HT-29 (cell line): ENCODE data around the gene STARD7. TPM values are rescaled to one million over a fixed set of nuclear protein-coding genes. Genes with fewer than 3 reads are reported as not detected.
"Not testable (repeated sequence)": the region's sequence is repeated elsewhere in the genome, so short reads cannot be mapped to it uniquely, and the experiment has no call there.

Experiments
- DNase-seq: peaks from one replicate; pipeline ENCODE4 v3.0.0-alpha.2; 2015; ENCODE audit warnings: low spot score
- total RNA-seq: library from RNA; depleted of rRNA; stranded (reverse); fragments of >200 nt; shearing (Covaris generic); gene quantifications from 2 replicates; pipeline ENCODE4 v1.2.3, GENCODE V29; 2014; rRNA removed

Gene STARD7, protein sequence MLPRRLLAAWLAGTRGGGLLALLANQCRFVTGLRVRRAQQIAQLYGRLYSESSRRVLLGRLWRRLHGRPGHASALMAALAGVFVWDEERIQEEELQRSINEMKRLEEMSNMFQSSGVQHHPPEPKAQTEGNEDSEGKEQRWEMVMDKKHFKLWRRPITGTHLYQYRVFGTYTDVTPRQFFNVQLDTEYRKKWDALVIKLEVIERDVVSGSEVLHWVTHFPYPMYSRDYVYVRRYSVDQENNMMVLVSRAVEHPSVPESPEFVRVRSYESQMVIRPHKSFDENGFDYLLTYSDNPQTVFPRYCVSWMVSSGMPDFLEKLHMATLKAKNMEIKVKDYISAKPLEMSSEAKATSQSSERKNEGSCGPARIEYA
- total RNA-seq = 133 and 166 TPM in 2 replicates

DNA sequence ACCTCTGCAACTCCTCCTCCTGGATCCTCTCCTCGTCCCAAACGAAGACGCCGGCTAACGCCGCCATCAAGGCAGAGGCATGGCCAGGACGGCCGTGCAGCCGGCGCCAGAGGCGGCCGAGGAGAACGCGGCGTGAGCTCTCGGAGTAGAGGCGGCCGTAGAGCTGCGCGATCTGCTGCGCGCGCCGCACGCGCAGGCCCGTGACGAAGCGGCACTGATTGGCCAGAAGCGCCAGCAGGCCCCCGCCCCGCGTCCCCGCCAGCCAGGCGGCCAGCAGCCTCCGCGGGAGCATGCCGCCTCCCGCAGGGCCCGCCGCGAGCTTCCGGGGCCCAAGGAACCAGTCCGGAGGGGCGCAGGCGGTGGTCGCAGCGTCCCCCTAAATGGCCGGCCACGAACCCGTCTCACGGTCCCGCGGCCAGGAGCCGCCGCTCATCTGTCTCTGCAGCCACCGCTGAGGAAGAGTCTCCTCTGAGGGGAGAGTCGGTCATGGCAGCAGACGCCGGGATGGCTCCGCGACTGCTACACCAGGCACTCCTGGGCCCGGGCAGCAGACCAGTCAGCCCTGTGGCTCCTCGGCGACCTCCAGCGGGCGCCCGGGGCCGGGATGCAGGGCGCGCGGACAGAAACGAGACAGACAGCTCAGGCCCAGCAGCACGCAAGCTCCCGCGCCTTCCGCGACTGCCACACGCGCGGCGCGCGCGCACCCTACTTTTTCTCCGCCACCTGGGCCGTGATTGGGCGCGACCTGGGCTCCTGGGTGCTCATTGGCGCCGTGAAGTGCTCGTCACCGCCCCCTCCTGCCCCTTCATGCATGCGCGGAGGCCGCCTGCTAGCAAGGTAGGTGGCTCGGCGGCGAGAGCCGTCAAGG is at the start of gene STARD7:
TSS of gene STARD7 (minus strand) at position 685 of the 868 bp plus-strand sequence. CDS start at position 292, 393 bp downstream.
- peak; percentile 97 for DNase-seq

DNA sequence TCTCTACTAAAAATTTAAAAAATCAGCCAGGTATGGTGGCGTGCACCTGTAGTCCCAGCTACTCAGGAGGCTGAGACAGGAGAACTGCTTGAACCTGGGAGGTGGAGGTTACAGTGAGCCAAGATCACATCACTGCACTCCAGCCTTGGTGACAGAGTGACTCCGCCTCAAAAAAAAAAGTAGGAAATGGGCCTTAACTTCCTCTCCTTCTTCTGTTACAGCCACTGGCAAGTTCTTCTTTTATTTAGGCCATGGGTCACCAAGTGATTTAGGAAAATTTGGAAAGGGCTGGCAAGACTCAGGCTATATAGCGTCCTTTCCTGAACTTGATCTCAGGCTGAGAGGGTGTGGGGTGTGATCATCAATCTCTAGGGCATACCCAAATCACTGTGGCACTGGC is 49.1 kb upstream of the STARD7 start:
- not testable (repeated sequence) for DNase-seq

DNA sequence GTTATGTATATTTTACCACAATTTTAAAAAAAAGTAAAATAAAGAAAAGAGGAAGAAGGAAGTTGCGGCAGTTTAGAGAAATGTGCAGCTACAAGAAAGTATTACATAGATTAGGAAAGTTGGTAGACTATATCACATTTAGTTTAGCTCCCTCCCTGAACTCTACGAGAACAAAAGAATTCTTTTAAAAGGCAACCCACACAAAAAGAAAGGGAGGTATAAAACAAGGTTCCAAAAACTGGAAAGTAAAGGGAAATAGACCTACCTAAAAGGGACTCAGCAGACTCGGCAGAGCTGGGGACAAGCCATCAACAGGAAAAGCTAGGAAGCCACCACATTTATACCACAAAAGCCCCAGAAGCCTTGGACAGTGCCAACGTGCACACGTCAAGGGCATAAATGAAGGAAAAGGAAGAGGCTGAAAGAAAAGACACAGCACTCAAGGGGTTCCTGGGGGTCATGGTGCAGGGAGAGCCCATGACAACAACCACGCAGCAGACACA is 48.0 kb upstream of the STARD7 start:
- no peak for DNase-seq

DNA sequence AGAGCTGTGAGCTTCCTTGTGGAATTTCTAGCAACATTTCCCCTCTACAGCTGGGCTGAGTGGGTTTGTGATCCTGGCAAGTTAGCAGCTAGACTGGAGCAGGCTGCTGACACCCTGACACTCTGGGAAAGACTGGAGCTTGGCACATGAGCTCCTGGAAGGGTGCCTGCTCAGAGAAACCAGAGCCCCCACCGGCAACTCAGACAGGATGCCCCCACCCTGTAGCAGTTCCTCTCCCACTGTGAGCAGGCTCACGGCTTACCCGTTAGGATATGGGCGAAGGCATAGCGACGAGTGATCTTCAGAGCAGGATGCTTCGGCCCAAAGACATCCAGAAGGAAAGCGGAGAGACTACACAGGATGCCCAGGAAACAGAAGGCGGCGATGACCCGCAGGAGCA is 45.9 kb upstream of the STARD7 start:
- no peak for DNase-seq

DNA sequence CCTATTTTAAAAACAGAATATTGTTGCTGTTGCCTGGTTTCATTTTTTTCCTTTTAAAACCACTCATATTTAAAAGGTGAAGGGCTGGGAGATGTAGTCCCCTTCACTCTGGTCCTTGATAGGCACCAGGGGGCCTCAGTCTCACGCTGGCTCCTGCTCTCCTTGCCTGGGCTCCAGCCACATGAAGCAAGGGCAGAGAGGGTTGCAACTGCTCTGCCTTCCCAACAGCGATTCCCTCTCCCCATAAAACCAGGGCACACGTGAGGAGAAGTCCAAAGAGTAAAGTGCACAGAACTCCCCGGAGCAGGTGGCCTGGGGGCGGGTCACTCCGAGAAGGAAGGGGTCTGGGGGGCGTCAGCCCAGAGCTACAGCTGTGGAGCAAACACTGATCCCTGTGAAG is 44.4 kb upstream of the STARD7 start:
- no peak for DNase-seq

DNA sequence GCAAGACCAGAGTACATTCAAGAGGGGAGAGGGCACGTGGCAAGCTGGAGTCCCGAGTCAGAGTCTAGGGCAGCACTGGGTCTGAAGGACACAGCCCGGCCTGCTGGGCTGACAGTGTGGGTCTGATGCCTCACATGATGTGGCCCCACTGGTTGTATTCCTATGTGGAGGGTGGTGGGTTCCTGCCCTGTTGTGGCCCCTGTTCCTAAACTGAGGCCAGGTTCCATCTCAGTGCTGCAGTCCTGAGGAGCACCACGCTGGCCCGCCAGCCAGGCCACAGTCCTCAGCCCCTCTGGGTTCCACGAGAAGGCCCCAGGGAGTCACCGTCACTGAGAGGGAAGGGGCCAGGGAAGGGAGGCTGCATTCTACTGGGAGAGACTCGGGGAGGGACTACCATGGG is 43.9 kb upstream of the STARD7 start:
- DNase-seq = no peak

DNA sequence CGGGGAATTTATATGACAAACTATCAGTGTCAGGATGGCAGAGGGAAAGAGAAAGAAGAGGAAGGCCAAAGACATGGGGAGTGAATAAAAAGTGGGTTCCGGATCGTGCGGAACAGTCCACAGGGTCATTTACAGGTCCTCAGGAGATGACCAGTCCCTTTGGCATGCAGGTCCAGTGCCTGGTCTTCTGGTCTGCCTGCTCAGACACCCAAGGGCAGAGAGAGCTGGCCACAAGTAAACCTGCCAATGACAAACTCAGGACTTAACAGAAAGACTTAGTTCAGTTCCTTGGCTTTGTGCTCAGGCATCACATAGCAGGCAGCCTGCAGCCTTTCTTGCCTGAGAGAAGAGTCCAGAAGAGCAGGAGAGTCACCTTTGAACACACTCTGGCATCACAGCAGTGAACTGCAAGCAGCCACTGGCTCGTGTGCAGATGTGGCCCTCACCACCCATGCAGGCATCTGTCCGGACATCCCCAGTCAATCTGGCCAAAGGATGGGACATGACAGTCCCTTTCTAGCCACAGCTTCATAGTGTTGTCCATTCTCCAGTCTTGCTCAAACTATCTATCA is 43.2 kb upstream of the STARD7 start:
- DNase-seq = peak; percentile 48

DNA sequence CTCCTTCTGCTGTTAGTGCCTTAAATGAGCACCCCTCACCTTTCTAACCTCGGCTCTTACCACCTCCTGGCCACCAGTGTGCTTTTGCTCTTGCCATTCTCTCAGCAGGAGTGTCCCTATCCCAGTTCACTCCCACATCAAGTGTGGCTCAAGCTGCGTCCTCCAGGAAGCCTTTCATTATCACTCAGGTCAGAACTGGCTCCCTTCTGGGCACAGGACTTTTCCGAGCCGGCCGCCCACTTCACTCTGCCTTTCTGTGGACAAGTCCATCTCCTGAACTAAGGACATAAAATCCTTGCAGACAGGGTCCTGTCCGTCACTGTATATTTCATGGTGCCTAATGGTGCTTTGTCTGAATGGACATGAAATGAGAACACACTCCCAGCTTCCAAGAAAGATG is 41.6 kb upstream of the STARD7 start:
- no peak for DNase-seq

DNA sequence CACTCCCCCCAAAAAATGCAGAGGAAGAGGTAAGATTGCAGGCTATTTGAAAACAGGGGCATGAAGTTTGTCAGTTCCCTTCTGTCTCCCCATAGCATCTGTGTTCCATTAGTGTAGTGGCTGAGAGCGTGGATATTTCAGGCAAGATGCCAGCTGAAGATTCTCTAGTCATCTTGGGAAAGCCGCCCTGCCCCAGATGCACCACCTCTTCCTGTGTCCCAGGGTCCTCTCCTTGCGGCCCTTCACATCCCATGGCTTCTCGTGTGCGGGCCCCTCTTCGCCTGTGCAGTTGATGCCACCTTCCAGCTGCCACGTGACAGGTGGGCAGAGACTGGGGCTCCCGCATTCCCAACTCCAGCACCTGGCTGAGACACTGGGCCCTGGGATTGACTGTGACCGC is 41.0 kb upstream of the STARD7 start:
- no peak for DNase-seq

DNA sequence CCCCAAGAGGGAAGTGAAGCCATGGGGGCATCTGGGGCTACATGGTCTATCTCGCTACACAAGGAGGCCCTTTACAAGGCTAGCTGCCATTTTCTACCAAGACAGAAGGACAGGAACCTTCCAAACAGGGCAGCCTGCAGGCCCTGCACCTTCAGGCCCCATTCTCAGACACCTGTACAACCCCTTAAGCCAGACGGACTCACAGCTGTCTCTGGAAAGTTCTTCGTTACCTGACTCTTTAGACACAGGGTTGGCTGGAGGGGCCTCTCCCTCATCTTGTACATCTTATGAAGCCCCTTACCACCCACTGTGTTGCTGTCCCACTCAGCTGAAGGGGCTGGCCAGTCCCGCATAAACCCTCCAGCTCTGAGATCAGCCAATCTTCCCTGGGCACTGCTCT is 40.0 kb upstream of the STARD7 start:
- DNase-seq = no peak

DNA sequence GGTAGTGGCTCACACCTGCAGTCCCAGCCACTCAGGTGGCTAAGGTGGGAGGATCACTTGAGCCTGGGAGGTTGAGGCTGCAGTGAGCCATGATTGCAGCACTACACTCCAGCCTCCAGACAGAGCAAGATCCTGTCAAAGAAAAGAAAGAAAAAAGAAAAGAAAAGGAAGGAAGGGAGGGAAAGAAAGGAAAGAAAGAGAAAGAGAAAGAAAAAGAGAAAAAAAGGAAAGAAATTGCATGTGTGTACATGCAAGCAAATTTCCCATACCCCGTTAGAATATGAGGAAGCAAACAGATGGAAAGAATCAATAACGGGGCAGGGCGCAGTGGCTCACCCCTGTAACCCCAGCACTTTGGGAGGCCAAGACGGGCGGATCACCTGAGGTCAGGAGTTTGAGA is 39.3 kb upstream of the STARD7 start:
- no peak for DNase-seq

DNA sequence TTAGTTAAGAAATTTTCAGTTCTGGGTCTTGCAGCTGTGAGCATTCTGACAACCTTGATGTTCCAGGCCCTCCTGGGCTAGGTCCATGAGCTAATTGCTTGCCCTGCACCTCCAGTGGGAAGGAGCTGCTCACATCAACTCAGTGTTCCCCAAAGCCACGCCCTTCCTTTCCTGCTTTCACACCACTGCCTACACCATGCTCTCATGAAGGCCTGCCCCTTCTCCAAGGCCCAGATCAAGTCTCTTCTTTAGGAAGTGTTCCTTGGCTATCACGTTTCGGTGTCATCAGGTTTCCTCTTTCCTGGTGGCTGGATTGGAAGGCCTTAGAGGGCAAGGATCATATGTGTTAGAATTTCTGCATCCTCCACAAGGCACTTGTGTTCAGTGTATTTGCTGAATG is 38.4 kb upstream of the STARD7 start:
- no peak for DNase-seq

DNA sequence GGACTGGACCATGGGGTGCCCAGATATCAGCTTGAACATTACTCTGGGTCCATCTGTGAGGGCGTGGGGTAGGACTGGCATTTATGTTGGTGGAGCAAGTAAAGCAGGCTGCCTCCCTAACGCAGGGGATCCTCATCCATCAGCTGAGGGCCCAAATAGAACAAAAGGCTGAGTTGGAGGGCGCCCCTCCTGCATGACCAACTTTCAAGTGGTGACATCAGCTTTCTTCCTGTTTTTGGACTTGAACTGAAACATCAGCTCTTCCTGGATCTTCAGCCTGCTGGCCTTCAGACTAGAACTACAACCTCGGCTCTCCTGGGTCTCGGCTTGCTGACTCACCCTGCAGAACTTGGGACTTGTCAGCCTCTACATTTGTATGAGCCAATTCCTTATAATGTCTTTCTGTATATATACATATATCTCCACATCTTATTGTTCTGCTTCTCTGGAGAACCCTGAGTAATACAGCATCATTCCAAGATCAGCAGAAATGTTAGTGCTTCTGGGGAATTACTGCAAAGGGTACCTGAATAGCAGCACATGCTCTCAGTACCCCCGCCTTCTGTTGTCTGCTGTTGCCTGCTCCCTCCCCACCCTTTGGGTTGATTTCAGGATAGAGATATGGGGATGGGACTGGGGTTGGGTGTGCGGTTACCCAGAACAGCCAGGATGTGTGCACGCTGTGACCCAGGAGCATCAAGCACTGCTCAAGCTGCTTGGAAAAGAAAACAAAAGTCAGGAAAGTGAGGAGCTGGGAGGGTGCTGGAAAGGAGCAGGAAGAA is 37.2 kb upstream of the STARD7 start:
- DNase-seq = no peak

DNA sequence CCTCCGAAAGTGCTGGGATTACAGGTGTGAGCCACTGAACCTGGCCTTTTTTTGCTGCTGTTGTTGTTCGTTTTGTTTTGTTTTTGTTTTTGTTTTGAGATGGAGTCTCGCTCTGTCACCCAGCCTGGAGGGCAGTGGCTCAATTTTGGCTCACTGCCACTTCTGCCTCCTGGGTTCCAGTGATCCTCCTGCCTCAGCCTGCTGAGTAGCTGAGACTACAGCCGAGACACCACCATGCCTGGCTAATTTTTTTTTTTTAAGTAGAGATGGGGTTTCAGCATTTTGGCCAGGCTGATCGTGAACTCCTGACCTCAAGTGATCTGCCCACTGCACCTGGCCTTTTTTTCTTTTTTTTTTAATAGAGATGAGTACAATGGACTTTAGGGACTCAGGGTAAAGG is 35.2 kb upstream of the STARD7 start:
- no peak for DNase-seq

DNA sequence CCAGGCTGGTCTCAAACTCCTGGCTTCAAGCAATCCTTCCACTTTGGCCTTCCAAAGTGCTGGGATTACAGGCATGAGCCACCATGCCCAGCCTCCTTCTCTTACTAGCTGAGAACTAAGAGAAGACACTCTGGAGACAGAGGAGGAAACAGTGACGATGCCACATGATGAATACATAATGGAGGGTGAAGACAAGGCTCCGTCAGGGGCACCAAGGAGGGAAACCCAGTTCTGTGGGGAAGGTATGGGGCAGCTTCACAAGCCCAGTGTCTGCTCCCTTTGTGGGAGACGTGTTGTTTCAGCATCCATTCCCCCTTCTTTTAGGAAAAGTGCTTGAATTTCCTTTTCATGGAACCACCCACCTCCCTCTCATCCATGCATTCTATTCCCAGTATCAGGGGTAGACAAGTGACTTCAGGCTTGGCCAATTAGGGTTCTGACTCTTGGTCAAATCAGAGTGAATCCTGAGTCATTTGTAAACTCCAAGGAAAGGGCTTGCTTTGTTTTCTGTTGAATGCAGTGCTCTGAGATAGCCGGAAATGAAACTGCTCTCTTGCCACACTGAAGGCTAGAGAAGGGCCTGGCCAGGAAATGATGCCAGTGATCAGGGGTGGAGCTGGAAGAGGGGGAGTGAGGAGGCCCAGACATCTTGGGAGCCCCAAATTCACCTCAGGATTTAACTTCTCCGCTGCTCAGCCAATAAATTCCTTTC is 33.4 kb upstream of the STARD7 start:
- DNase-seq = peak; percentile 8

DNA sequence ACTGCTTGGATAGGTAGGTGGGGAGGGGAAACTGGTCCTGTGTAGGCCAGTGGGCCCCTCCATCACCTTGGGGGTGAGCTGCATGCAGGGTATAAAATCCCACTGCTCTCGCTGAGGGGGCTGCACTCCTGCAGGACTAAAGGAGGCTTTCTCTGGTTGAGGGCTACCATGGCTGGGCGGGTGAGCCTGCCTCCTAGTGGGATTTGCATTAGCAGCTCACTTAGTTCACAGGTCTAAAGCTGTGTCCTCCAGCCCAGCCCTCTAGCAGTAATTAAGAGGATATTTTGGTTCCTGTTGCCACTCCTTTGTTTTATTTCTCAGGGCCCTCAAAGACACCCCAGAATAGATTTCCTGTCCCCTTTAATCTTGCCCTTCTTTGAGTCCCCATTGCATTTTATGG is 32.6 kb upstream of the STARD7 start:
- DNase-seq = no peak

DNA sequence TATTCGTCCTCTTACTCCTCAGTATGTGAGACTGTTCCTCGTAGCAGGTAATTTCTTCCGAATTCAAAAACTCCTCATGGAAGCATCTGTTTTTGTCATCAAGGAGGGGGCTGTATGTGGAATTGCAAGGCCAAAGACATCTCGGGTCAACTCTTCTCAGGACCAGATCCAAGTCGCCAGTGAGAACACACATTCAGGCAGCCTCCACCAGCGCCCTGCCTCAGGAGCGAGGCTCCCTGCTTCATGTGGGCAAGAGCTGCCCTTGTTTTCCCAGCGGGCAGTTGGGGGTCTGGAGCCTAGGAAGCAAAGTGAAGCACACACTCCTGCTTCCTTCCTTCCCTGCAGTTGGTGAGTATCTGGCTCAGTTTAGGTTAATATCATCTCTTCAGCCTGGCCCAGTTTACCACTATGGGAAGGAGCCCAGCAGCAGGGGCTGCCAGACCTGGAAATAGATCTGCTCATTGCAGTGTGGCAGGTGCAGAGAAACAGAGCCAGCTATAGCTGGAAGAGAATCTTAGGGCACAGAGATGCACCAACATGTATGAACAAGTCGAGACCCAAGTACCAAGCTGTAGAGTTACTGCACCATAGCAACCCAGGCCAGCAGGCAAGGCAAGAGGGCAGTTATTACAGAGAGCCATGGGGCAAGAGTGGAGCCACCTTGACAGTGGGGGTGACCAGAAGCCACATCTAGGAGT is 31.9 kb upstream of the STARD7 start:
- no peak for DNase-seq

DNA sequence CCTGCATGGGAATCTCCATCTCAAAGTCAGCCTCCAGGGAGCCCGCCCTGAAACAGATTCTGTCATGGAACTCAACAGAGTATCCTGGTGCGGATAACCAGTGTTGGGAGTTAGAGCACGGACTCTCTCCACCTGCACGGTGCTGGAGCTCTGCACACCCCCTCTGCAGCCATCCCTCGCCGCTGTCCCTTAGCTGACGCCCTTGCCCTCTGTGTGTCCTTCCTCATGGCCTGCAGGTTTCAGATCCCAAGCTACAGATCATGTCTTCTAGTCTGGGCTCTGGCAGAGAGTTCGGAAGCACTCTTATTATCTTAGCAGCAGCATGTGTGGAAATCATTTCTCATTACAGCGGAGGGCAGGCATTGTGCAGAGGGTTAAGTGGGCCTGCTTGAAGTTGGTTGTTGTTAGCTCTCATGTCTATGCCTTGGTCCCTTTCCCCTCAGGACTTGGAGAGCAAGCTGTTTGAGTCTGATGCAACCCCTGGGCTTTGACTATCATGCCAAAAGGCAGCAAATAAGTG is 31.2 kb upstream of the STARD7 start:
- DNase-seq = no peak

DNA sequence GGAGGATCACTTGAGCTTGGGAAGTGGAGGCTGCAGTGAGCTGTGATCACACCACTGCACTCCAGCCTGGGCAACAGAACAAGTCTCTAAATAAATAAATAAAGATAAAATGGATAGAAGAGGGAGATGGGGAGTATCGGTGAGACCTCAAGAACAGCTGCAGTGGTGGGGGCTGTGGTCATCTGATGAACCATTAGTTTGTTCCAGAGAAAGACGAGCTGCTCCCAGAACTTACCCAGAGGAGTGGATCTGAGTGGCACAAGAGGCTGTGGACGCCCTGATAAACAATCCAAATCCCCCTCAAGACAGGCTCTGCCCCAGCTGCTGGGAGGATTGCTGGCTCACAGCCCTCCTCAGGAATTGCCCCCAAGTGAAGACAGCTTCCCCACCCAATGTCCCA is 30.5 kb upstream of the STARD7 start:
- no peak for DNase-seq

DNA sequence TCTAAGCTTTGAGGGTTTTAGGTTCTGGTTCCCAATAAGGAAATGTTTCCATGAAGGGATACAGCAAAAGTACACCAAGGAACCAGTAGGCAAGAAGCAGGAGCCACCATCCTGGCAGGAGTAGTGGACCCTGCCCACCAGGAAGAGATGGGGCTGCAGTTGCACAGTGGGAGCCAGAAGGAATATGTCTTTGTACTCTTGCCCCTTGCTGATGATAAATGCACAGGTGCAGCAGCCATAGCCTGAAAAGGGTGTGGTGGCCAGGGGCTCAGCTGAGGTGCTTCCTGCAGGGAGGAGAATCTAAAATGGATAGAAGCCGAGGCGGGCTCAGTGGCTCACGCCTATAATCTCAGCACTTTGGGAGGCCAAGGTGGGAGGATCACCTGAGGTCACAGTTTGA is 29.6 kb upstream of the STARD7 start:
- DNase-seq = no peak
